COLO829 (cell line): ENCODE results near the gene ALG8.
"Not testable (repeated sequence)": the region's sequence is repeated elsewhere in the genome, so short reads cannot be mapped to it uniquely, and the experiment has no call there.

Experiments
- DNase-seq: peaks from one replicate; pipeline ENCODE4 v3.0.0; 2012; ENCODE audit warnings: low spot score

The ALG8 gene

DNA sequence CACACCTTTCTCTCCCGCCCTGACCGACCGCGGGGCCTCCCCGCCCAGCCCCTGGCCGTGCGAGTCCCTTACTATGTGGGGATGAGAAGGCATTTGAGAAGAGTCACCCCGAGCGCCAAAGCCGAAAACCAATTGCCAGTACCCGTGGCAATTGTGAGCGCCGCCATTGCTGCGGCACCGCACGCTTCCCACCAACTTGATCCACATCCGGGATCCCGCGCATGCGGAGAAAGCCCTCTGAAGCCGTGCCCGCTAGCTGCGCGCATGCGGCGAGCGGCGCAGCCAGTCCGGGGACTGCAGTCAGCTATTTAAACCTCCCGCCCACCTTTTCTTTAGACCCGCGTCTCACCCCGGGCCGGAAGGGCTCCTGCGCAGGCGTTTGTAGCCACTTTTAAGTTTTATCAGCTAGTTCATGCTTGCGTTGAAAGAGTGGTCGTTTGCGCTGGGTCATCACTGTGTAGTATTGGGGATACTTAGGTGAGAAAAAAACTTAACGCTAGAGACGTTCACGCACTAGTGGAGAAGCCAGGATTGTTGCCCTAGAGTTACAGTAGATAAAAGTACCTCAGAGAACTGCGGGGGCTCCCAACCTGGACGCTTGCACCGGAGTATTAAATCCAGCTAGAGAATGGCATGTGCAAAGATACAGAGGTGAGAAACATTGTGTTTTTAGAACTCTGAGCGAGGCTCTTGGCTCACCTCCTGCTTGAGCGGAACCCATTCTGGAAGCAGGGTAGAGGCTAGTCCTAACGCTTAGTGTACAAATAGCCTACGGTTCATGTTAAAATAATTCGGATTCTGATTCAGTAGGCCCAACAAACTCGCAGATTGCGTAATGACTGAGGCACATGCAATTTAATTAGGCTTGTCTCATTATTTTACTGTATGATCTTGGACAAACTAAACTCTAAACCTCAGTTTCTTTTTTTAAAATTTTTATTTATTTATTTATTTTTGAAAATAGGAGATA lies at the start of gene ALG8:
TSS of gene ALG8 (minus strand) at position 205 of the 970 bp plus-strand sequence. CDS start at position 167, 38 bp downstream.
- DNase-seq, result peak; percentile 99

DNA sequence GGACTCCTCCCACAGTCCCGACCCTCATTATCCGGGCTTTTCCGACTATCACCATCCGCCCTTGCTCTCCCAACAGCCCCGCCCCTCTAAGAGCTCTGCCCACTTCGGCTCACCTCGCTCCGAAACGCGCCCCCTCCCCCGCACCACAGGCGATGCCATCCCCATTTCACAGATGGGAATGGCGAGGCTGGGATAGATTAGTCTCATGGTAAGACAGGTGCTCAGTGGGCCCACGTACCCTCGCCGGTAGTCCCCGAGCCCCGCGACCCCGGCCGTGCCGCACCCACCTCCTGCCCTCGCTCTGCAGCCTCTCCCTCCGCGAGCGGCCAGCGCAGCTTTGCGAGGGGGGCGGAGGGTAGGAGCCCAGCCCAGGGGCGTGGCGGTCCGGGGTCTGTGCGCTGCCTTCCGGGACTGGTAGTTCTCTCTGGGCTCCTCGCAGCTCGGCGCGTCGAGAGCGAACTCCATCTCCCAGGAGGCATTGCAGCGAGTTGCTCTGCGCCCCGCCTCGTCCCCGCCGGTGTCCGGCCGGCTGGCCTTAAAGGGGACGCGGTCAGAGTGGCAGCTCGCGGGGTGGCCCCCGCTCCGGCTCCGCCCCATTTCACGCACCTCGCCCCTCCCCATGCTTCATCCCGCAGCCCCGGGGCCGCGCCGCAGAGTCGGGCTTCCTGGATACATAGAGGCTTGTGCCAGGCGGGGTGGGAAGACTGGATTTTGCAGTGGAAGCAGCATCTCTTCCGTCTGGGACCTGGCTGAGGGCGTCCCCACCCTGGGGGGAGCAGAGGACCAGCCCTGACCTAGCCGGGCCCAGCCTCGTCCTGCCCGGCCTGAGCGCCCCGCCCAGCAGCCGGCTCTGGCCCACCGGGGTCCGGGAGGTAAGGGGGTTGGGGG lies 49.1 kb upstream of the ALG8 start, which contains the start of the genes KCTD21 and USP35:
TSS of gene KCTD21 (minus strand) at position 341 of the 888 bp plus-strand sequence. CDS start 14,072 bp downstream, outside the sequence.
TSS of gene USP35 (plus strand) at position 634 of the 888 bp plus-strand sequence. CDS start 7,327 bp downstream, outside the sequence.
- DNase-seq, result peak; percentile 98

GRCh38 chr11:78187366-78188285 lies 48.2 kb upstream of the ALG8 start:
- DNase-seq, result peak; percentile 26

DNA sequence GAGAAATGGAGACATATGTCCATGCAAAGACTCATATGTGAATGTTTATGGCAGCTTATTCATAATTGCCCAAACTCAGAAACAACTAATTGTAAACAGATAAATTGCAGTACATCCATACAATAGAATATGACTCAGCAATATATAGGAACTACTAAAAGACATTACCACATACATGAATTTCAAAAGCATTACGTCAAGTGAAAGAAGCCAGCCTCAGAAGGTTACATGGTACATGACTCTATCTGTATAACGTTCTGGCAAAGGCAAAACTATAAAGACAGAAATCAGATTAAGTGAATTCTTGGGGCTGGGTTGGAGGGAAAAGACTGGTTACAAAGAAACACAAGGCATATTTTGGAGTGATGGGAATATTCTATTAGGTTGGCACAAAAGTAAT lies 41.8 kb upstream of the ALG8 start:
- no peak for DNase-seq

GRCh38 chr11:78180751-78181150 lies 41.3 kb upstream of the ALG8 start:
- no peak for DNase-seq

GRCh38 chr11:78179459-78180071 lies 40.1 kb upstream of the ALG8 start:
- no peak for DNase-seq

- no peak for DNase-seq
These were observed 37.8 kb upstream of the ALG8 start for GRCh38 chr11:78177216-78177615.

- no peak for DNase-seq
These were observed 37.2 kb upstream of the ALG8 start for GRCh38 chr11:78176605-78177141.

- not testable (repeated sequence) for DNase-seq
These were observed 36.4 kb upstream of the ALG8 start for GRCh38 chr11:78175862-78176261.

DNA sequence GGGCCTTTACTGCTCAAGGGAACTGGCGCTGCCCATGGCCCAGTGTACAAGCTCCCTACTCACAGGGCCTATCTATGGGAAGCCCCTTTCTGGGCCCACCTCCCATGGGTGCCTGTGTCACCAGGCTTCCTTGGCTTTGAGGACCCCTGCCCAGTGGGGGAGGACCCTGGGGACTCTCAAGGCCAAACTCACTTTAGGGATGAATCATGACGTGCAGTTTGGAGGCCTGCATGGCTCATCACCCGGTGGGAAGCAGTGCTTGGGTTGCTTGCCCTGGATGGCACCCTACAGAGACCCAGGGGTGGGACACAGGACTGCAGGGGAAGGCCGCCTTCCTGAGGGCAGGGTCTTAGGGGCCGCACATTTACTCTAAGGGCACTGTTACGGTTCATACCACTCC lies 32.5 kb upstream of the ALG8 start:
- no peak for DNase-seq

DNA sequence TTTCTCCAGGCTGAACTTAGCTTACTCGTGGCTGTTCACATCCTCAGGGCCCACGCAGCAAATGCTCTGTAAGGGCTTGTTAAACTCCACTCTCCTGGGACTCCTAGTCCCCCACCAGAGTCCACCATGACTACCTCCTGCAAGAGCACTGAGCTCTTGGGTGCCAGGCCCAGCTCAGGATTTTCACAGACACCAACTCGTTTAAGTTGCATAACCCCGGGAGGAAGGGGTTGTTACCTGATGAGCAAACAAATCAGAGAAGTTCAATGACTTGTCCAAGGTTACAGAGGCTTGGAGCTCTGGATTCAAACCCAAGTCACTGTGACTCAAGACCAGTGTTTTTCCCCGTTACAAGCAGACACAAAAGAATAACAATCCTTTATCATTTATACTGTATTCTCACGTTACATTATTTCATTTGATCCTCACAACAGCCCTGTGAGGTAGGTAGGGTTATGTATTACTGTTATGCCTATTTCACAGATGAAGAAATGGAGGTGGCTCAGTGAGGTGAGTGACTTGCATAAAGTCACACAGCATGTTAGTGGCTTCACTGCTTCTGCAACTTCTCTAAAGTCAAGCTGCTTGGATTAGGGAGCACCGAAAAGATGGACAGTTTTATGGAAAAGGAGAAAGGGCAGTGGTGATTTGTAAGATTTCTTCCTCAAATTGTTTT lies 31.6 kb upstream of the ALG8 start:
- no peak for DNase-seq

GRCh38 chr11:78170413-78170812 lies 31.0 kb upstream of the ALG8 start:
- DNase-seq, result no peak

DNA sequence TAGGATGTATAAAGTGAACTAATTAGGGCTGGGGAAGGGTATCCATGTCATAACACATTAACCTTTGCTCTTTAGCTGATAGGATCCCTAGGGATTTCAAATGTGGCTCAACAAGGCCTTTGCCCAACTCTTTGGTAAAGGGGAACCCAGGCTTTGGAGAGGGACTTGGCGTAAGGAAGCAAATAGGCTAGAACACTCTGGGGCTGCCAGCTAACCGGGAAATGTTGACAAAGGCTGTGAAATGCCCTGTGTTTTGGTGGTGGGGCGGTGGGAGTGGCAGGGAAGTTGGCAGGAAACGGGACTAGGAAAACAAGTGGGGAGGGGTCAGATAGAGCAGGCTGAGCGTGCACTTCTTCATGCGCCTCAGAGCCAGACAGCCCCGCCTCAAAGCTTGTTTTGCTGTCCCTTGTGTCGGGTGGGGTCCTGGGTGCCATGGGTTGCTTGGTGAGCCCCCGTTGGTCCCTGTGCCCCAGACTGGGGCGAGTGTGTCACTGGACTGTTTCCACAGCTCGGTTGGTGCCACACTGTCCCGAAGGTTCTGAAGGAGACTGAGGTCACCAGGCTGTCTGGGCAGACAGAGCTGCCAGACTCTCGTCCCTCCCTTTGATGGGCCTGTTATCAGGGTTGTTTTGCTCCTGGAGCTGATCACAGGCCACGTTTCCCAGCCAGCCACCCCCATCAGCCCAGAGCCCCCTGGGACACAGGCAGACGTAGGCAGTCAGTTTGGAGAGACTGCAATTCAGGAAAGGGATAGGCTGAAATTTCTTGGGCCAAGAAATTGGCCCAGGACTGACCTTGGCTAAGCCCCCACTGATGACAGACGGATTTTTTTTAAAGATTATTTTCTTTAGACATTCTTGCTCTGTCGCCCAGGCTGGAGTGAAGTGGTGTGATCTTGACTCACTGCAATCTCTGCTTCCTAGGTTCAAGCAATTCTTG lies 29.4 kb upstream of the ALG8 start:
- no peak for DNase-seq

DNA sequence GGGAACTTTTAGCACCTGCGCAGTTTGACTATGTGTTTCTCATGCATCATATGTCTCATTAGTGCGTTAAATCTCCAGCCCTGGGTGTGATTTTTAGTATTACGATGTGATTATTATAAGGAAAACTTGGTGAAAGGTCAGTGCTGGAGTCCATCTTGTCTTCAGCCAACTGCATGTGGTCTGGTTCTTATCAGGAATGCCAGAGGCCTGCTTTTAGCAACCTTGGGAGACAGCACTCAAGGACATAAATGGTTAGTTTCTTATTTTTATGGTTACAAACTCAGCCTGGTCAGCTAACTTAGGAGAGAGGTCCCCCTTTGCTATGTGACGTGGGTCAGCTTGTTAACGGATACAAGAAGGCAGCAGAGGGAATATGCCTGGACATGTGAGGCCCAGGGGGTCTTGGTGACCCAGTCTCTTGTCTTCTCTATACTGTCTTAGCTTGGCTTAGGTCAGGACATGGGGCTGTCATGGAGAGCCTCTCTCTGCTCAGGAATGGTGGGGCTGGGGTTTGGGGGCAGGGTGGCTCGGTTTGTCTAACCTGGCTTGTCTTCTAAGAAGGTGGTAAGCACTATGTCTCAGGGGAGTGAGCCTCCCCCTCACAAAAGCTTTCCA lies 27.5 kb upstream of the ALG8 start:
- no peak for DNase-seq

DNA sequence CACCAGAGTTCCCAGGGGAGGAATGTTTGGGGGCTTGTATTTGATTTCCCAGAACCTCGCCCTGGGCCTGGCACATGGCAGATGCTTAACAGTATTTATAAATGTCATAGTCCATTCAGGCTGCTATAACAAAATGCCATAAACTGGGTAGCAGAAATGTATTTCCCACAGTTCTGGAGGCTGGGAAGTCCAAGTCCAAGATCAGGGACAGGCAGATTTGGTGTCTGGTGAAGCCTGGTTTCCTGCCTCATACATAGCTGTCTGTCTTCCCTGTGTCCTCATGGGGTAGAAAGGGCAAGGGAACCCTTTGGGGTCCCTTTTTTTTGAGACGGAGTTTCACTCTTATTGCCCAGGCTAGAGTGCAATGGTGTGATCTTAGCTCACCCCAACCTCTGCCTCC lies 25.0 kb upstream of the ALG8 start:
- no peak for DNase-seq

GRCh38 chr11:78163828-78164227 lies 24.4 kb upstream of the ALG8 start:
- no peak for DNase-seq

- no peak for DNase-seq
These were observed 22.5 kb upstream of the ALG8 start for GRCh38 chr11:78161962-78162371.

DNA sequence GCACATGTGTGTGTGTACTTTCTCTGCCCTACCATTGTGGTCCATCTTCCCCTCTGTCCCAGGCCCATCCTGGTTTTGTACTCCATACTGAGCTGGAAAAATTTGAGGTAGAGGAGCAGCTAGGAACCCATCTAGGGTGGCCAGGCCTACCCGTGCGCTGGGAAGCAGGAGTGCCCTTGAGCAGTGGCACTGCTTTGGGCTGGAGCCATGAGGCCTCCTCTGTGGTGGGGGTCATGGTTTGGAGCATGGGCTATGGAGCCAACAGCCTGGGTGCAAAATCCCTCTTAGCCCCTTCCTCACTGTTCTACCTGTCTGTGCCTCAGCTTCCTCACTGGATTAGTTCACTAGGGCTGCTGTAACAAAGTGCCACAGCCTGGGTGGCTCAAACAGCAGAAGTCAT lies 21.9 kb upstream of the ALG8 start:
- DNase-seq, result no peak
